Keratinocyte (primary cell): ENCODE data around the gene SPRED3. TPM values are rescaled to one million over a fixed set of nuclear protein-coding genes. Genes with fewer than 3 reads are reported as not detected.

Experiments
- DNase-seq: peaks from one replicate; pipeline ENCODE4 v3.0.0-alpha.2; 2011; ENCODE audit warnings: low read depth, missing footprints, low spot score
- FAIRE-seq: peaks from 2 replicates; lab custom pipeline; 2011; peaks lifted over from hg19 to GRCh38; lab: Jason Lieb, UNC
- H2AFZ ChIP-seq: 2 replicates; pipeline ENCODE4 v1.6.0; 2012; ENCODE audit warnings: low read length, control low read depth, inconsistent platforms; ENCODE audit not compliant: control insufficient read depth
- H3K27ac ChIP-seq: 2 replicates; pipeline ENCODE4 v1.5.1; 2011; ENCODE audit warnings: low read length; ENCODE audit not compliant: control insufficient read depth, insufficient read depth
- H3K27me3 ChIP-seq: 3 replicates; pipeline ENCODE4 v1.6.0; 2011; ENCODE audit warnings: low read length; ENCODE audit not compliant: control insufficient read depth, insufficient read depth; ENCODE audit errors: extremely low read depth
- H3K36me3 ChIP-seq, 2 experiments: 2 replicates in 1 of 2; 3 replicates in 1 of 2; pipeline ENCODE4 v1.5.1; 2011; ENCODE audit warnings: low read length in 2 of 2, mild to moderate bottlenecking in 1 of 2; ENCODE audit not compliant: control insufficient read depth in 2 of 2, insufficient read depth in 2 of 2; ENCODE audit errors: extremely low read depth in 1 of 2
- H3K4me1 ChIP-seq: 3 replicates; pipeline ENCODE4 v1.5.1; 2011; ENCODE audit warnings: low read length; ENCODE audit not compliant: control insufficient read depth, insufficient read depth; ENCODE audit errors: extremely low read depth
- H3K4me2 ChIP-seq: 3 replicates; pipeline ENCODE4 v1.6.0; 2011; ENCODE audit warnings: low read depth, low read length; ENCODE audit not compliant: control insufficient read depth, insufficient read depth; ENCODE audit errors: extremely low read depth
- H3K4me3 ChIP-seq, 3 experiments: fragments of 200-600 bp in 1 of 3; sonication (generic) in 1 of 3; 2 replicates in 2 of 3; 3 replicates in 1 of 3; pipeline ENCODE4 v1.5.1; 2011 to 2016; ENCODE audit warnings: low read length in 3 of 3, mild to moderate bottlenecking in 3 of 3, control low read depth in 2 of 3, inconsistent platforms in 1 of 3, low read depth in 1 of 3, mixed read lengths in 1 of 3, mixed run types in 1 of 3, moderate library complexity in 1 of 3; ENCODE audit not compliant: control insufficient read depth in 2 of 3, insufficient read depth in 2 of 3; ENCODE audit errors: extremely low read depth in 1 of 3
- H3K79me2 ChIP-seq: 2 replicates; pipeline ENCODE4 v1.6.0; 2012; ENCODE audit warnings: low read length; ENCODE audit not compliant: control insufficient read depth, insufficient read depth
- H3K9ac ChIP-seq: 3 replicates; pipeline ENCODE4 v1.6.0; 2011; ENCODE audit warnings: low read length; ENCODE audit not compliant: control insufficient read depth, insufficient read depth; ENCODE audit errors: extremely low read depth
- H3K9me1 ChIP-seq: 3 replicates; pipeline ENCODE4 v1.6.0; 2011; ENCODE audit warnings: low read length; ENCODE audit not compliant: control insufficient read depth, insufficient read depth; ENCODE audit errors: extremely low read depth
- H3K9me3 ChIP-seq: 2 replicates; pipeline ENCODE4 v1.5.1; 2012; ENCODE audit warnings: low read depth, low read length; ENCODE audit not compliant: control insufficient read depth
- H4K20me1 ChIP-seq: 3 replicates; pipeline ENCODE4 v1.6.0; 2011; ENCODE audit warnings: low read length; ENCODE audit not compliant: control insufficient read depth, insufficient read depth; ENCODE audit errors: extremely low read depth
- EZH2 ChIP-seq: IDR thresholded peaks from one replicate; pipeline ENCODE4 v1.6.1; 2012; ENCODE audit warnings: inconsistent platforms, mild to moderate bottlenecking, low read length, moderate library complexity
- dilution Hi-C: fragments of 300-500 bp; cut with MboI; formaldehyde crosslinking; loops from one replicate; pipeline ENCODE4 v1.7.0; 2020; ENCODE audit warnings: low sequenced_read_pairs; ENCODE audit not compliant: extremely low pct_ligation_motif_present
- polyA plus RNA-seq, 5 experiments: library from polyadenylated mRNA; depleted of rRNA in 3 of 5; stranded (reverse) in 3 of 5; stranded (forward) in 1 of 5; unstranded in 1 of 5; fragments of >200 nt; gene quantifications; 1 replicate in 1 of 5; 2 replicates in 3 of 5; 3 replicates in 1 of 5; pipeline versions ENCODE4 v1.2.1 to v1.2.3, GENCODE V29; 2011 to 2012; ENCODE audit warnings: missing spikeins in 2 of 5, low read depth in 1 of 5, low replicate concordance in 1 of 5
- TF ChIP-seq, protein P1 (sequence below), 3 experiments: IDR thresholded peaks in 1 of 3; conservative IDR thresholded peaks in 1 of 3; optimal IDR thresholded peaks in 1 of 3; 2 replicates in 2 of 3; 3 replicates in 1 of 3; pipeline versions ENCODE3 to v1.5.1; 2011; ENCODE audit warnings: low read length in 3 of 3, mild to moderate bottlenecking in 3 of 3, moderate library complexity in 2 of 3, control low read depth in 1 of 3, inconsistent platforms in 1 of 3; ENCODE audit not compliant: insufficient read depth in 2 of 3; ENCODE audit errors: extremely low read depth in 1 of 3

The SPRED3 gene
- polyA plus RNA-seq, 1 donor (not counting 4 experiments of a cell fraction or from before 2014, with no cell fraction given) = 2.6 TPM

DNA sequence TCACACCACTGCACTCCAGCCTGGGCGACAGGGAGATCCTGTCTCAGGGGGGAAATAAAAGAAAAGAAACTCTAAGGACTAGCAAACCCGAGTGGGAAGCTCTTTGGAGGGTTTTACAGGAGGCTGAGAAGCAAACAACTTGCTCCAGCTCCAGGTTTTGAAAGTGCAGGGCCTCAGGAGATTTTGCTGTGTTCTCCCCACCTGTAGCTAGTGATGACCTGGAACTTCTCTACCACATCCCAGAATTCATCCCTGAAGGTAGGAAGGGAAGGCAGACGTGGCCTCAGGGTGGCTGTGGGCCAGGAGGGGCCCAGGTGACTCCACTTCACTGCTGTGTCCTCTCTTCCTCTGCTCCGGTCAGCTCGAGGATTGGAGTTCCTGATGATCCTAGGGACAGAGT, 30.4 kb upstream of the SPRED3 start:
- H2AFZ ChIP-seq = no peak overlapping the region
- no peaks in the 10 kb centered on the region for H3K9me1 ChIP-seq
- DNase-seq (no peak), FAIRE-seq (no peak)
- H4K20me1 ChIP-seq = no peaks in the 10 kb centered on the region
- H3K79me2 ChIP-seq = no peaks in the 10 kb centered on the region
- no peak overlapping the region for H3K9ac ChIP-seq
- peaks cover 30% of the 10 kb centered on the region for H3K27me3 ChIP-seq
- peaks cover 6% of the 10 kb centered on the region for H3K4me1 ChIP-seq
- H3K27ac ChIP-seq = no peak overlapping the region
- H3K36me3 ChIP-seq = no peaks in the 10 kb centered on the region
- no peak overlapping the region for H3K4me3 ChIP-seq
- no peaks in the 10 kb centered on the region for H3K9me3 ChIP-seq
- TF ChIP-seq EZH2 = no peak
- TF ChIP-seq, protein P1, sequence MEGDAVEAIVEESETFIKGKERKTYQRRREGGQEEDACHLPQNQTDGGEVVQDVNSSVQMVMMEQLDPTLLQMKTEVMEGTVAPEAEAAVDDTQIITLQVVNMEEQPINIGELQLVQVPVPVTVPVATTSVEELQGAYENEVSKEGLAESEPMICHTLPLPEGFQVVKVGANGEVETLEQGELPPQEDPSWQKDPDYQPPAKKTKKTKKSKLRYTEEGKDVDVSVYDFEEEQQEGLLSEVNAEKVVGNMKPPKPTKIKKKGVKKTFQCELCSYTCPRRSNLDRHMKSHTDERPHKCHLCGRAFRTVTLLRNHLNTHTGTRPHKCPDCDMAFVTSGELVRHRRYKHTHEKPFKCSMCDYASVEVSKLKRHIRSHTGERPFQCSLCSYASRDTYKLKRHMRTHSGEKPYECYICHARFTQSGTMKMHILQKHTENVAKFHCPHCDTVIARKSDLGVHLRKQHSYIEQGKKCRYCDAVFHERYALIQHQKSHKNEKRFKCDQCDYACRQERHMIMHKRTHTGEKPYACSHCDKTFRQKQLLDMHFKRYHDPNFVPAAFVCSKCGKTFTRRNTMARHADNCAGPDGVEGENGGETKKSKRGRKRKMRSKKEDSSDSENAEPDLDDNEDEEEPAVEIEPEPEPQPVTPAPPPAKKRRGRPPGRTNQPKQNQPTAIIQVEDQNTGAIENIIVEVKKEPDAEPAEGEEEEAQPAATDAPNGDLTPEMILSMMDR (optimal IDR thresholded peaks at IDR 0.05 in 1 of 3, IDR thresholded peaks at IDR 0.05 in 1 of 3, conservative IDR thresholded peaks at IDR 0.05 in 1 of 3; ENCODE audit: extremely low read depth in 1 of 3, insufficient read depth in 2 of 3, low read length in 3 of 3) = no peak
- dilution Hi-C loops = no loop called here
- H3K4me2 ChIP-seq = no peak overlapping the region

DNA sequence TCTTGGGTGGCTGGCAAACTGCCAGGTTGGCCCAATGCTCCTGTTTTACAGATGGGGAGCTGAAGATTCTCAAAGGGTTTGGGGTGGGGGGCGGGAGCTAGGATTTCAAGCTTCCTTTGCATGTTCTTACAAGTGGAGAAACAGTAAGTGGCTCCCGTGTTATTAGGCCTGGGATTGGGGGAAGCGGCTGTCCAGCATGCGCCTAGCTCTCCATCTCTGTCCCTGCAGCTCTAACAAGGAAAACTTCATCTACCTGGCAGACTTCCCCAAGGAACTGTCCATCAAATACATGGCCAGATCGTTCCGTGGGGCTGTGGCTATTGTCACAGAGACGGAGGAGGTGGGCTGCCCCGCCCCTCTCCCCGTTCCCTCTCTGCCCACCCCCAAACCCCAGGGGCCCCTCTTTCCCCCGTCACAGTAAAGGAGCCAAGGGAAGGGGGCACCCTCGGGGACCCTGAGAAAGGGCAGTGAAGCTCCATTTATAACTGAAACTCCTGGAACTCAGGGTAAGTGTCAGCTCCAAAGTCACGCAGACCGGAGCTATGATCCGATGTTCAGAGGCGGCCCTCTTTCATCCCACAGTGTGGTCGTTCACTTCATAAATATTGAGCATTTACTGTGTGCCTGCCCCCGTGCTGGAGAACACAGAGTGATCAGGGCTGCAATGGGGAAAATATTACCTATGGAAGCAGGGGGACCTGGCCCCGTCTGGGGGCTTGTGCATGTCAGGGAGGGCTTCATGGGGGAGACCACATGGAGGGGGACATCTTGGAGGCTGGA, 29.1 kb upstream of the SPRED3 start:
- no peak for FAIRE-seq
- H3K27me3 ChIP-seq = peaks cover 30% of the 10 kb centered on the region

More for the DNA sequence above, 29.1 kb upstream of the SPRED3 start:
- Histone ChIP-seq H3K4me1 (peaks cover 6% of the 10 kb centered on the region), H3K27ac (no peak overlapping the region), H3K79me2 (no peaks in the 10 kb centered on the region), H2AFZ (no peak overlapping the region), H3K9me1 (no peaks in the 10 kb centered on the region), H3K36me3 (no peaks in the 10 kb centered on the region), H3K9me3 (no peaks in the 10 kb centered on the region), H4K20me1 (no peaks in the 10 kb centered on the region), H3K9ac (no peak overlapping the region), H3K4me2 (no peak overlapping the region), H3K4me3 (no peak overlapping the region)
- dilution Hi-C loops = no loop called here
- no peak for DNase-seq
- TF ChIP-seq EZH2 = no peak
- TF ChIP-seq, protein P1 (optimal IDR thresholded peaks at IDR 0.05 in 1 of 3, IDR thresholded peaks at IDR 0.05 in 1 of 3, conservative IDR thresholded peaks at IDR 0.05 in 1 of 3; ENCODE audit: extremely low read depth in 1 of 3, insufficient read depth in 2 of 3, low read length in 3 of 3) = no peak
